SK-N-MC (cell line): ENCODE data around the gene ATG5.

ENCODE experiments used
- EZH2 ChIP-seq: fragments of 200-600 bp; sonication (generic); IDR thresholded peaks from one replicate; pipeline ENCODE4 v1.6.1; 2017; ENCODE audit warnings: antibody characterized with exemption
- FOXP2 ChIP-seq: optimal IDR thresholded peaks from 2 replicates; pipeline ENCODE3; 2011; ENCODE audit warnings: mild to moderate bottlenecking, moderate library complexity; ENCODE audit not compliant: insufficient read depth; ENCODE audit errors: extremely low read length, control extremely low read depth
- POLR2AphosphoS5 ChIP-seq: IDR thresholded peaks from 2 replicates; pipeline ENCODE4 v1.6.1; 2012; ENCODE audit warnings: mild to moderate bottlenecking, low read depth, low read length, borderline replicate concordance

DNA sequence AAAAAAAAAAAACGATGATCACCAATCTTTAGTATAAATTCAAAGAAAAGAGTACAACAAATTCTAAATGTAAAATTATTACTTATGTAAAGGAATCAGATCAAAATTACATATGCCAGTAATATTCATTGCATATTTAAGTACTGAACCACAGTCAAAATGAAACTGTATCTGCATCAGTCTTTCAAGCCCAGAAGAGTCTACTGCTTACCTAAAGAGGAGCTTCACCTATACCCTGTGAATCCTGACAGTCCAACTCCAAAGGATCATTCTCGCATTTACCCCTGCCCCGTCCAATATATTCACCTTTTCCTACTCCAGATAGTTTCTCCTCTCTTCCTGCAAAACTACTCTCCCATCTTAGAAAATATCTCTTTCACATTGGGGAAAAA lies 9.2 kb downstream of the ATG5 start:
- TF ChIP-seq EZH2 (no peak), FOXP2 (no peak), POLR2AphosphoS5 (no peak)
